ENCODE data around the gene TSPAN6.

TSPAN6 gene

DNA sequence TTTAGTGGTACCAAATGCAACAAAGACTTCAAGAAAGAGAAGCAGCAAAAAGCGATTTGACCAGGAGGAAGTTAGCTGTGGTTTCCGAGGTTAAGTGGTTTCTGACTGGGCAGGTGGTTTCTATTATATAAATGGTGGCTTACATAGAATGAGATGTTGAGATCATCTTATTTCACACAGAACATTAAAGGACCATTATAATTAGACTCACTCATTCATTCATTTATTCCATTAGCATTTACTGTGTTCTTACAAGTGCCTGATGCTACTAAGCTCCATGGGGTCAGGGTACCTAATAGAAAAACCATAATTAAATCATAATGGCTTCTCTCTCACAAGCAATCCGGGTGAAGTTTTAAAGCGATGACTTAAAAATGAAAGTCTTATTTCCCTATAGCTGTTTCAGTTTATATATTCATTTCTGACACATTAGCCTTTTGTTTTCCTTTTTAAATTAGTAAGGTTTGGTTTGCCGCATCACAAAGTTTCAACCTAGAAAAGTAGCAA lies 10.6 kb downstream of the TSPAN6 start:
- peaks cover 24% of the 10 kb centered on the region for H3K36me3 Mint-ChIP-seq (ENCODE audit: low read depth)
- peaks cover 8% of the 10 kb centered on the region for H3K9me3 Mint-ChIP-seq
- TF ChIP-seq, protein P1, sequence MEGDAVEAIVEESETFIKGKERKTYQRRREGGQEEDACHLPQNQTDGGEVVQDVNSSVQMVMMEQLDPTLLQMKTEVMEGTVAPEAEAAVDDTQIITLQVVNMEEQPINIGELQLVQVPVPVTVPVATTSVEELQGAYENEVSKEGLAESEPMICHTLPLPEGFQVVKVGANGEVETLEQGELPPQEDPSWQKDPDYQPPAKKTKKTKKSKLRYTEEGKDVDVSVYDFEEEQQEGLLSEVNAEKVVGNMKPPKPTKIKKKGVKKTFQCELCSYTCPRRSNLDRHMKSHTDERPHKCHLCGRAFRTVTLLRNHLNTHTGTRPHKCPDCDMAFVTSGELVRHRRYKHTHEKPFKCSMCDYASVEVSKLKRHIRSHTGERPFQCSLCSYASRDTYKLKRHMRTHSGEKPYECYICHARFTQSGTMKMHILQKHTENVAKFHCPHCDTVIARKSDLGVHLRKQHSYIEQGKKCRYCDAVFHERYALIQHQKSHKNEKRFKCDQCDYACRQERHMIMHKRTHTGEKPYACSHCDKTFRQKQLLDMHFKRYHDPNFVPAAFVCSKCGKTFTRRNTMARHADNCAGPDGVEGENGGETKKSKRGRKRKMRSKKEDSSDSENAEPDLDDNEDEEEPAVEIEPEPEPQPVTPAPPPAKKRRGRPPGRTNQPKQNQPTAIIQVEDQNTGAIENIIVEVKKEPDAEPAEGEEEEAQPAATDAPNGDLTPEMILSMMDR (IDR thresholded peaks at IDR 0.05; ENCODE audit: unreplicated experiment in 3 of 3): no peak
- no peaks in the 10 kb centered on the region for H3K4me1 Mint-ChIP-seq
- no peak overlapping the region for H3K27ac Mint-ChIP-seq
- no peak overlapping the region for H3K4me3 Mint-ChIP-seq
- no peaks in the 10 kb centered on the region for H3K27me3 Mint-ChIP-seq (ENCODE audit: low read depth)

- H3K27me3 Mint-ChIP-seq (ENCODE audit: low read depth): no peaks in the 10 kb centered on the region
- no peak overlapping the region for H3K4me3 Mint-ChIP-seq
- H3K27ac Mint-ChIP-seq: no peak overlapping the region
- peaks cover 10% of the 10 kb centered on the region for H3K9me3 Mint-ChIP-seq
- H3K36me3 Mint-ChIP-seq (ENCODE audit: low read depth): peaks cover 6% of the 10 kb centered on the region
- H3K4me1 Mint-ChIP-seq: no peaks in the 10 kb centered on the region
- TF ChIP-seq, protein P1 (IDR thresholded peaks at IDR 0.05; ENCODE audit: unreplicated experiment in 3 of 3): no peak
These were observed 13.6 kb downstream of the TSPAN6 start for GRCh38 chrX:100623001-100623400.

- no peak overlapping the region for H3K4me3 Mint-ChIP-seq
- TF ChIP-seq, protein P1 (IDR thresholded peaks at IDR 0.05; ENCODE audit: unreplicated experiment in 3 of 3): peak; percentile 34 to 51 (median 46)
These were observed 21.6 kb downstream of the TSPAN6 start for GRCh38 chrX:100615005-100615404.

DNA sequence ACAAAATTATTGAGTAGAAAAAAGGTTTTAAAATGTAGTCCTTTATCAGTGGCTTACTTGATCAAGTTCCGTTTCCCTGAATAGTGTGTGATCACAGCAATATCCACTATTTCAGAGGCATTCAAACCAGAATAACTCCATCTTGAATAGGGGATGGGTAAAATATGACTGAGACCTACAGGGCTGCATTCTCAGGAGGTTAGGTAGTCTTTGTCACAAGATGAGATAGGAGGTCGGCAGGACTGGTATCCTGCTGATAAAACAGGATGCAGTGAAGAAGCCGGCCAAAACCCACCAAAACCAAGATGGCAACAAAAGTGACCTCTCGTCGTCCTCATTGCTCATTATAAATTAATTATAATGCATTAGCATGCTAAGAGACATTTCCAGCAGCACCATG lies 24.7 kb downstream of the TSPAN6 start:
- no peaks in the 10 kb centered on the region for H3K27me3 Mint-ChIP-seq (ENCODE audit: low read depth)
- TF ChIP-seq, protein P1 (IDR thresholded peaks at IDR 0.05; ENCODE audit: unreplicated experiment in 3 of 3): no peak
- H3K9me3 Mint-ChIP-seq: peaks cover 3% of the 10 kb centered on the region
- peaks cover 11% of the 10 kb centered on the region for H3K4me1 Mint-ChIP-seq
- no peak overlapping the region for H3K4me3 Mint-ChIP-seq
- no peaks in the 10 kb centered on the region for H3K36me3 Mint-ChIP-seq (ENCODE audit: low read depth)
- no peak overlapping the region for H3K27ac Mint-ChIP-seq

More at GRCh38 chrX:100615005-100615404, 21.6 kb downstream of the TSPAN6 start:
- peaks cover 3% of the 10 kb centered on the region for H3K9me3 Mint-ChIP-seq
- no peaks in the 10 kb centered on the region for H3K27me3 Mint-ChIP-seq (ENCODE audit: low read depth)
- peak overlapping the region; percentile 79 to 85 (median 81) for H3K27ac Mint-ChIP-seq
- peaks cover 4% of the 10 kb centered on the region for H3K4me1 Mint-ChIP-seq
- H3K36me3 Mint-ChIP-seq (ENCODE audit: low read depth): no peaks in the 10 kb centered on the region

DNA sequence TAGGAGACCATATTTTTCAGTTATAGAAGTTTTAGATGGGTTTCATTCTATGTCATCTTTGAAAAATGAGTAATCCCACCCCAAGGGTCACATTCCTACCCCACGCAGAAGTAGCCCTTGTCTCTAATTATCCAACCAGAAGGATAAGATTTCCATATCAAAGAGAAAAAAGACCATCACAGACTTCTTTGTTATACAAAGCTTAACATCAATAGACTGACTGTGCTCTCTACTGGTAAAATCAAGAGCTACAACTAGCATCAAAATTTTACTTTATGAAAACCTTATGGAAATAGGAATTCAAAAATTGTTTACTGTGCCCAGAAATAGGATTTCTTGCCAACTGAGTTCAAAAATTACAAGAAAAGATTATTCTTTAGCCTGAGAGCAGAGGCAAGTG lies 27.0 kb downstream of the TSPAN6 start:
- no peaks in the 10 kb centered on the region for H3K36me3 Mint-ChIP-seq (ENCODE audit: low read depth)
- TF ChIP-seq, protein P1 (IDR thresholded peaks at IDR 0.05; ENCODE audit: unreplicated experiment in 3 of 3): peak; percentile 23 to 38 (median 30)
- H3K4me3 Mint-ChIP-seq: no peak overlapping the region
- H3K27ac Mint-ChIP-seq: peak overlapping the region in 2 of 3 experiments; percentile 67 to 72
- H3K4me1 Mint-ChIP-seq: peaks cover 7% of the 10 kb centered on the region
- H3K27me3 Mint-ChIP-seq (ENCODE audit: low read depth): no peaks in the 10 kb centered on the region
- peaks cover 3% of the 10 kb centered on the region for H3K9me3 Mint-ChIP-seq

DNA sequence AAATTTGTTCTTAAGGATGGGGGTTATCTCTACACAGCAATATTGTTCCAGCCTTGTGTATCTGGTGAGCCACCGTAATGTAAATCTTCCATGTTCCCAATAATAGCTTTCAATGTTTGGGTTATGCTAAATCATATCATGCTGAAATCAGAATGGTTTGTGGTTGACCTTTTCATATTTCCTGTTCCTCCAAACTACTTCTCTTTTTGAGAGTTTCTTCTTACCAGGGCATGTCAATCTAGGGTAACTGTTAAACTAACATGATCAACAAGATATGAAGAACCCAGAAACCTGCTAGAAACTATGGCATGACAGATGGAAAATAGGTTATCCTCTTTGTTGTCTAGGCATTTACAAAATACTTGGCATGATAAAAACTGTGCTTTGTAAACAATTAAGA lies 29.9 kb downstream of the TSPAN6 start:
- H3K9me3 Mint-ChIP-seq: no peaks in the 10 kb centered on the region

More for the DNA sequence above, 29.9 kb downstream of the TSPAN6 start:
- H3K4me3 Mint-ChIP-seq: no peak overlapping the region
- H3K36me3 Mint-ChIP-seq (ENCODE audit: low read depth): no peaks in the 10 kb centered on the region
- no peaks in the 10 kb centered on the region for H3K27me3 Mint-ChIP-seq (ENCODE audit: low read depth)
- TF ChIP-seq, protein P1 (IDR thresholded peaks at IDR 0.05; ENCODE audit: unreplicated experiment in 3 of 3): no peak
- H3K4me1 Mint-ChIP-seq: peaks cover 7% of the 10 kb centered on the region
- no peak overlapping the region for H3K27ac Mint-ChIP-seq
